ENCODE results near the gene ELOVL6. TPM values are rescaled to one million over a fixed set of nuclear protein-coding genes. Genes with fewer than 3 reads are reported as not detected.

Gene ELOVL6
- total and polyA plus RNA-seq, 9 of the 15 experiments (the other 6 are each of a cell fraction or from before 2014, with no cell fraction given), result 18.3 to 82.6 (median 46.0) TPM

DNA sequence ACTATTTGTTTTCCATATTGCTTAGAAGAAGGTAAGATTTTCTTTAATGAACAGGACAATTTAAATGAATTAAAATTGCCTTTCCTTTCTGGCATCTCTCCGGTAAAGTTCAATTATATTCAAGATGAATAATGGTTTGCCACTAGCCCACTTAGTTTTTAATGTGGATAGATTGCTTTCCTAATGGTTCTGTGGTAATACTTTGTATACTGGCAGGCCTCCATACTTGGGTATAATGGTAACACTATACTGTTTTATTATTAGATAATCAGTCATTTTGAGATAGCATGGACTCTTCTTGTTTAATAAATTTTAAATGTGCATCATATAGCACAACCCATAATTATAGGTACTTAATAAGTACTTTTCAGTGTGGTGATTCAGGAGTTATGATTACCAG is 89.5 kb downstream of the ELOVL6 start (continued):
- TF ChIP-seq, protein P1, sequence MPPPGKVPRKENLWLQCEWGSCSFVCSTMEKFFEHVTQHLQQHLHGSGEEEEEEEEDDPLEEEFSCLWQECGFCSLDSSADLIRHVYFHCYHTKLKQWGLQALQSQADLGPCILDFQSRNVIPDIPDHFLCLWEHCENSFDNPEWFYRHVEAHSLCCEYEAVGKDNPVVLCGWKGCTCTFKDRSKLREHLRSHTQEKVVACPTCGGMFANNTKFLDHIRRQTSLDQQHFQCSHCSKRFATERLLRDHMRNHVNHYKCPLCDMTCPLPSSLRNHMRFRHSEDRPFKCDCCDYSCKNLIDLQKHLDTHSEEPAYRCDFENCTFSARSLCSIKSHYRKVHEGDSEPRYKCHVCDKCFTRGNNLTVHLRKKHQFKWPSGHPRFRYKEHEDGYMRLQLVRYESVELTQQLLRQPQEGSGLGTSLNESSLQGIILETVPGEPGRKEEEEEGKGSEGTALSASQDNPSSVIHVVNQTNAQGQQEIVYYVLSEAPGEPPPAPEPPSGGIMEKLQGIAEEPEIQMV (tag; conservative IDR thresholded peaks at IDR 0.05; ENCODE audit: low read depth), result no peak
- TF ChIP-seq ZNF445 (CRISPR knock-in tag; IDR thresholded peaks at IDR 0.05; ENCODE audit: low read depth) (no peak), BDP1 (IDR thresholded peaks at IDR 0.05; ENCODE audit: insufficient read depth, insufficient read length) (no peak), ZBED1 (IDR thresholded peaks at IDR 0.05) (no peak), SPI1 (IDR thresholded peaks at IDR 0.05; ENCODE audit: borderline replicate concordance, low read depth, low read length) (no peak)

DNA sequence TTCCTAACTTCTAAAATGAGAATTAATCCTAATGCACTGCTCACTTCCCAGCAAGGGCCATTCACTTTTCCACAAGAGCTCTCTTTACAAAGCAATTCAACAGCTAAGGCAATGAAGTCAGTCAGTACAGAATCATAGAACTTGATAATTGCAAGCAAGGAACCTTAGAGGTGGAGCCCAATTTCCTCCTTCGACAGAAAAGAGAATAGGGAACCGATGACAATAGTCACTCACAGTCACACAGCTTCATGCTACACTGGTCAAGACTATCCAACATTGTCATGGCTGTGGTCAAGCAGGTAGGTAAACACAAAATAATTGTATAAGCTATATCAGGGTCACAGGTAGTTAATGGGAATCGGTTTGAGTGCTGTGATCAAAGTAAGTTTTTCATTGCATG is 90.0 kb downstream of the ELOVL6 start:
- Histone ChIP-seq H3K9ac (ENCODE audit: insufficient read depth in 1 of 2, low read depth in 2 of 2, low read length in 2 of 2) (no peak overlapping the region), H3K9me3 (replicated peaks; ENCODE audit: control insufficient read depth, insufficient read depth, low read depth, low read length) (no peaks in the 10 kb centered on the region), H4K20me1 (replicated peaks; ENCODE audit: control insufficient read depth, insufficient read depth, low read length) (no peaks in the 10 kb centered on the region), H3K79me2 (ENCODE audit: control insufficient read depth, insufficient read depth, low read length) (peaks cover 7% of the 10 kb centered on the region; the same call in 2 of the 3 replicates), H3K9me1 (ENCODE audit: control insufficient read depth, insufficient read depth, low read length) (no peaks in the 10 kb centered on the region), H3K4me3 (no peak overlapping the region), H3K27me3 (ENCODE audit: control insufficient read depth in 2 of 2, insufficient read depth in 2 of 2, low read length in 2 of 2) (no peaks in the 10 kb centered on the region), H3K27ac (ENCODE audit: extremely low read depth, low read depth, low read length) (no peak overlapping the region), H3K4me2 (ENCODE audit: insufficient read depth, low read length) (no peak overlapping the region), H3K4me1 (replicated peaks in 1 of 2; ENCODE audit: control insufficient read depth in 2 of 2, insufficient read depth in 2 of 2, low read length in 2 of 2) (peaks cover 0 to 6% of the 10 kb centered on the region in 2 experiments; a peak in 2 of 5 replicates), H3K36me3 (ENCODE audit: control insufficient read depth, insufficient read depth, low read length) (peaks cover 51% of the 10 kb centered on the region), H2AFZ (ENCODE audit: low read depth, low read length) (no peak overlapping the region)
- DNase-seq (ENCODE audit: extremely low read depth in 1 of 4, low spot score in 3 of 4), result no peak
- ChIA-PET POLR2A (interaction anchor here (0.9 to 1.5 kb wide), 3 partner anchors 11 to 19 kb away, joined by 3 to 6 read pairs (median 4); no protein-coding TSS in a partner anchor), CTCF (ENCODE audit: low intra/inter-chr PET ratio) (no interaction called here)
- FAIRE-seq, result no peak
- in situ Hi-C loops (cut with MboI), result no loop called here
- peak; percentile 50 for ATAC-seq
- intact Hi-C loops (cut with micrococcal nuclease), result no loop called here
- no peak for TF ChIP-seq EWSR1 (IDR thresholded peaks at IDR 0.05; ENCODE audit: borderline replicate concordance, low read depth, partially characterized antibody)
- TF ChIP-seq ZNF3 (CRISPR knock-in tag; IDR thresholded peaks at IDR 0.05), result peak; percentile 71; the same call in 1 of the 2 replicates
- TF ChIP-seq HIVEP1 (CRISPR knock-in tag; IDR thresholded peaks at IDR 0.05), result no peak
- peak; percentile 36 for TF ChIP-seq ZFP36 (IDR thresholded peaks at IDR 0.05; ENCODE audit: low read depth, low read length, partially characterized antibody)
- BruUV-seq (replicated peaks), result no TSS peak
- WGBS (ENCODE audit: insufficient coverage, low coverage, missing lambda C conversion rate), result 38% methylated on average over 3 of the region's 3 CpGs
